Right lobe of liver (tissue), 4 donors: ENCODE data around the gene PDPK1.

Experiments
- POLR2A ChIP-seq: fragments of 450-650 bp; IDR thresholded peaks from one replicate; pipeline ENCODE4 v1.6.1; 2017; ENCODE audit warnings: antibody characterized with exemption, mild to moderate bottlenecking
- TF ChIP-seq, protein P1 (sequence below), 4 donors: fragments of 200-600 bp in 3 of 4; fragments of 450-650 bp in 1 of 4; IDR thresholded peaks; one replicate each; pipeline versions ENCODE4 v1.5.1 to v1.8.0; 2016 to 2022; ENCODE audit warnings: antibody characterized with exemption in 4 of 4, mild to moderate bottlenecking in 2 of 4
- donor health status: DM: no; HTN: no; CAD: no.
- donor health status: DM: no; HTN: no; CAD: no.
- donor health status: DM: no; HTN: yes; CAD: no.

DNA sequence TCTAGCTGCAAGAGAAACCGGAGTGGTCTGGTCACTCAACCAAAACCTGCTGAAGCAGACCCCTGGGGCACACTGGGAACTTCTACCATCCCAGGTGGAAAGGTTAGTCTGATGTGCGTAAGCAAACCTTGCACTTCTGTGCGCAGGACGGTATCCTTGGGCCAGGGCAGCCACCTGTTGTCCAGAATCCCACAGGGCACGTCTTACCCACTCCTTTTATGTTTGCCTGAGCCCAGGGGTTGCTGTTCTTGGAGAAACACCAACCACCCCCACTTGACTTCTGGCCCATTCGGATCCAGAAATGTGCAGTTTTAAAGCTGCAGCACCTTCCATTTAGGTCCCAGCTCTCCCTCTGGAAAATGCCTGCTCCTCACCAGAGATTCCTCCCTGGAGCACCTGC is 44.2 kb upstream of the PDPK1 start:
- TF ChIP-seq, protein P1, sequence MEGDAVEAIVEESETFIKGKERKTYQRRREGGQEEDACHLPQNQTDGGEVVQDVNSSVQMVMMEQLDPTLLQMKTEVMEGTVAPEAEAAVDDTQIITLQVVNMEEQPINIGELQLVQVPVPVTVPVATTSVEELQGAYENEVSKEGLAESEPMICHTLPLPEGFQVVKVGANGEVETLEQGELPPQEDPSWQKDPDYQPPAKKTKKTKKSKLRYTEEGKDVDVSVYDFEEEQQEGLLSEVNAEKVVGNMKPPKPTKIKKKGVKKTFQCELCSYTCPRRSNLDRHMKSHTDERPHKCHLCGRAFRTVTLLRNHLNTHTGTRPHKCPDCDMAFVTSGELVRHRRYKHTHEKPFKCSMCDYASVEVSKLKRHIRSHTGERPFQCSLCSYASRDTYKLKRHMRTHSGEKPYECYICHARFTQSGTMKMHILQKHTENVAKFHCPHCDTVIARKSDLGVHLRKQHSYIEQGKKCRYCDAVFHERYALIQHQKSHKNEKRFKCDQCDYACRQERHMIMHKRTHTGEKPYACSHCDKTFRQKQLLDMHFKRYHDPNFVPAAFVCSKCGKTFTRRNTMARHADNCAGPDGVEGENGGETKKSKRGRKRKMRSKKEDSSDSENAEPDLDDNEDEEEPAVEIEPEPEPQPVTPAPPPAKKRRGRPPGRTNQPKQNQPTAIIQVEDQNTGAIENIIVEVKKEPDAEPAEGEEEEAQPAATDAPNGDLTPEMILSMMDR (IDR thresholded peaks at IDR 0.05), result no peak
- TF ChIP-seq POLR2A, result no peak
